Astrocyte (in vitro differentiated cells and primary cell): ENCODE data around the gene RGS1.

ENCODE experiments used
- CTCF ChIP-seq: IDR thresholded peaks from 2 replicates; pipeline ENCODE4 v1.5.1; 2011; ENCODE audit warnings: low read depth, mild to moderate bottlenecking, inconsistent platforms, low read length, moderate library complexity; ENCODE audit not compliant: insufficient read depth
- EZH2 ChIP-seq: IDR thresholded peaks from 2 replicates; pipeline ENCODE4 v1.6.1; 2012; ENCODE audit warnings: mild to moderate bottlenecking, low read length, inconsistent platforms; ENCODE audit not compliant: insufficient read depth

- TF ChIP-seq CTCF = no peak
- TF ChIP-seq EZH2 = no peak
Observed at GRCh38 chr1:192574073-192574472, 1.5 kb upstream of the RGS1 start.
